AG04450 (cell line): ENCODE results near the gene FRRS1. TPM values are rescaled to one million over a fixed set of nuclear protein-coding genes. Genes with fewer than 3 reads are reported as not detected.

Experiments used
- CTCF ChIA-PET: fragments of 300-600, 350-600 bp; formaldehyde crosslinking; extraction: SDS; loops from one replicate; lab custom pipeline; 2022; ENCODE audit warnings: antibody characterized with exemption, inconsistent platforms; lab: Charles Lee
- POLR2A ChIA-PET: fragments of 350-600 bp; formaldehyde crosslinking; extraction: SDS; loops from one replicate; lab custom pipeline; 2021; ENCODE audit warnings: antibody characterized with exemption, inconsistent platforms; lab: Yijun Ruan, JAX
- DNase-seq: peaks from one replicate; pipeline ENCODE4 v3.0.0-alpha.2; 2011; ENCODE audit warnings: low read depth, low spot score
- H3K27ac ChIP-seq: one replicate; pipeline ENCODE4 v1.5.1; 2012; ENCODE audit warnings: low read depth, low read length, control low read depth
- H3K27me3 ChIP-seq: one replicate; pipeline ENCODE4 v1.6.0; 2012; ENCODE audit warnings: low read length; ENCODE audit not compliant: control insufficient read depth, insufficient read depth
- H3K4me3 ChIP-seq: 2 replicates; pipeline ENCODE4 v1.5.1; 2011; ENCODE audit warnings: mild to moderate bottlenecking, low read depth, low read length, control low read depth
- H3K9me3 ChIP-seq: 2 replicates; pipeline ENCODE4 v1.5.1; 2012; ENCODE audit warnings: low read length; ENCODE audit not compliant: control insufficient read depth, insufficient read depth
- polyA plus RNA-seq: library from polyadenylated mRNA; depleted of rRNA; stranded (reverse); fragments of >200 nt; gene quantifications from 2 replicates; pipeline ENCODE4 v1.2.3, GENCODE V29; 2011
- TF ChIP-seq, protein P1 (sequence below): IDR thresholded peaks from 2 replicates; pipeline ENCODE4 v1.5.1; 2011; ENCODE audit warnings: low read depth, low read length, control low read depth, inconsistent platforms

Gene FRRS1
- polyA plus RNA-seq, 1 experiment = 9.7 TPM

DNA sequence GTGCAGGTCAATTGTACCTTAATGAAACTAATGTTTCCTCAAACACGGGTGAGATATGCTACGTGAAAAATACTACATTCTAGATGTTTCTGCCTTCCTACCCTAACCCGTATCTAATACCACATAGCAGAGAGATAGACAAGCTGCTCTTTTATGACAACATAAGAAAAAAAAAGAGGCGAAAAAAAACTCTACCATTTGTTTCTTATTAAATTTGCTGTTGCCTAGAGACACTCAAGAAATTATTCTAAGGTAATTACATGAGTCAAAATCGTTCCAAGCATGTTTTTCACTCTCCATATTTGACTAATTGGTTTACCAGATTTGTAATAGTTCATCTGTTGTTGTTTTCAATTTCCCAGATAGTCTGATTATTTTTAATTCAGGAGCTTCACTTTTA, 93.1 kb downstream of the FRRS1 start:
- Histone ChIP-seq H3K27me3 (no peaks in the 10 kb centered on the region), H3K9me3 (no peaks in the 10 kb centered on the region), H3K27ac (no peak overlapping the region), H3K4me3 (no peak overlapping the region)
- no peak for DNase-seq
- ChIA-PET POLR2A (no interaction called here), CTCF (interaction anchor here (1.3 to 3.4 kb wide), 2 partner anchors 12 to 191 kb away, joined by 6 to 19 read pairs; no protein-coding TSS in a partner anchor)
- TF ChIP-seq, protein P1, sequence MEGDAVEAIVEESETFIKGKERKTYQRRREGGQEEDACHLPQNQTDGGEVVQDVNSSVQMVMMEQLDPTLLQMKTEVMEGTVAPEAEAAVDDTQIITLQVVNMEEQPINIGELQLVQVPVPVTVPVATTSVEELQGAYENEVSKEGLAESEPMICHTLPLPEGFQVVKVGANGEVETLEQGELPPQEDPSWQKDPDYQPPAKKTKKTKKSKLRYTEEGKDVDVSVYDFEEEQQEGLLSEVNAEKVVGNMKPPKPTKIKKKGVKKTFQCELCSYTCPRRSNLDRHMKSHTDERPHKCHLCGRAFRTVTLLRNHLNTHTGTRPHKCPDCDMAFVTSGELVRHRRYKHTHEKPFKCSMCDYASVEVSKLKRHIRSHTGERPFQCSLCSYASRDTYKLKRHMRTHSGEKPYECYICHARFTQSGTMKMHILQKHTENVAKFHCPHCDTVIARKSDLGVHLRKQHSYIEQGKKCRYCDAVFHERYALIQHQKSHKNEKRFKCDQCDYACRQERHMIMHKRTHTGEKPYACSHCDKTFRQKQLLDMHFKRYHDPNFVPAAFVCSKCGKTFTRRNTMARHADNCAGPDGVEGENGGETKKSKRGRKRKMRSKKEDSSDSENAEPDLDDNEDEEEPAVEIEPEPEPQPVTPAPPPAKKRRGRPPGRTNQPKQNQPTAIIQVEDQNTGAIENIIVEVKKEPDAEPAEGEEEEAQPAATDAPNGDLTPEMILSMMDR = no peak

DNA sequence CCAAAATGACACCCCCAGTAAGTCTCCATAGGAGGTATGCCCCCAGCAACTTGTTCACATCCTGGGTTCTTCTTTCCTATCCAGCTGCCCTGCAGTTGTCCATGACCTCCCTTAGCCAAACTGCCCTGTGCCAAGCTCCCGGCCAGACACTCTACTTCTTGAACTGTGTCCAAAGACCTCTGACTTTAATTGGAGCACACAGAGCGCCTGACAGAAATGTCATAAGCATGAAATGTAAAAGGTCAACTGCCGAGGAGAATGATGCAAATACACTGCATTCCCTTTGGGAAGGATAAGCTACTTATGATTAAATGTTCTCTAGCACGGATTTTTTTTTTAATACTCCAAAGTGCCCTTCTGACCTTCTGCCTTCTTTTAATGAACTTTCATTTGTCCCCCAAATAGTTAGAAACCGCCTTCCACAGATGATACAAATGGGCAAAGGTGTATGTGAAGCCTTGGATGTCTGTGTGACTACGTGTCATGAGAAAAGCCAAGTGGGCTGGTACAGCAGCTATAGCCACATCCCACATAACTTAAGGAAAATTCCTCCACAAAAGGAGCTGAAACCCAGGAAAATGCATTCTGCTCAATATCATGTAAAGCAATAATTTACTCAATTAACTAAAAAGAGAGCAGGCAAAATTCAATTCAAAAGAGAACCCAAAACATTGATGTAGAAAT, 93.8 kb downstream of the FRRS1 start:
- DNase-seq = no peak
- H3K9me3 ChIP-seq = no peaks in the 10 kb centered on the region
- no peak overlapping the region for H3K27ac ChIP-seq
- H3K27me3 ChIP-seq = no peaks in the 10 kb centered on the region
- TF ChIP-seq, protein P1 = no peak
- CTCF ChIA-PET = interaction anchor here (1.3 to 3.4 kb wide), 2 partner anchors 12 to 191 kb away, joined by 6 to 19 read pairs; no protein-coding TSS in a partner anchor
- no peak overlapping the region for H3K4me3 ChIP-seq
- POLR2A ChIA-PET = no interaction called here

DNA sequence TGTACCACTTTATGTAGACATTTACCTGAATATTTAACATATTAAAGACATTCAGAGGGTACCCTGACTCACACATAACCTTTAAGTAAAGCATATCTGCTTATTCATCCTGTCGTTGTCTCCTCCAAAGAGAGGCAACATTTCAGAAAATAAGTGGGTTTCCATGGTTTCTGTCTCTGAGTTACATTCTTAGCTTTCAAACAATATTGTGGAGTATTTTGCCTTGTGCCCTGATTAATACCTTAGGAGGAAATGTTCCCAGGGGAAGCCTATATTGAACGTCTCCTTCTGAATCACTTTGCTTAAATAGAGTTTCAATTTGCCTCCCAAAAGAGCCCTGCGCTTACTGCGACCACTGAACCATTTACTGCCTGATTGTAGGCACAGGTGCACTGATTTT, 94.4 kb downstream of the FRRS1 start:
- ChIA-PET CTCF (interaction anchor here (3.4 kb wide), 1 partner anchor 13 kb away, joined by 19 read pairs; no protein-coding TSS in a partner anchor), POLR2A (no interaction called here)
- TF ChIP-seq, protein P1 = no peak
- H3K4me3 ChIP-seq = no peak overlapping the region
- no peaks in the 10 kb centered on the region for H3K9me3 ChIP-seq
- no peak overlapping the region for H3K27ac ChIP-seq
- H3K27me3 ChIP-seq = no peaks in the 10 kb centered on the region
- DNase-seq = no peak

DNA sequence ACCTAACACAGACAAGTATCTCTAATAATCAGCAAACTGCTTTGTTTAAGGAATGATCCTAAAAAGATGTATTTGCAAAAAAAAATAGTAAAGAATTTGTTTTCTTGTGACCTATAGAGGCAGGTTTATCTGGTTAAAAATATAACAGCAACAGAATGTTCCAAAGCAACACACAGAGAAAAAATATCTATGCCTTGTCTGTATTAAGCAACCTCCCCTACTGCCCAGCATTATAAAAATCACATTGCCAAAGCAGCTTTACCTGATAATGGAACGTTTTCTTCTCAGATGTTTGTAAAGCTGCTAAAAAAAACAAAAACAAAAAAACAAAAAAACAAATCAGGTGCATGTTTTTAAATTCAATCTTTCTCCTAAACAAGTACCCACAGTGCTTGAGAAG, 95.9 kb downstream of the FRRS1 start:
- no peak for DNase-seq
- ChIA-PET POLR2A (no interaction called here), CTCF (no interaction called here)
- H3K4me3 ChIP-seq = no peak overlapping the region
- TF ChIP-seq, protein P1 = no peak
- H3K27ac ChIP-seq = no peak overlapping the region
- H3K27me3 ChIP-seq = no peaks in the 10 kb centered on the region
- H3K9me3 ChIP-seq = no peaks in the 10 kb centered on the region

DNA sequence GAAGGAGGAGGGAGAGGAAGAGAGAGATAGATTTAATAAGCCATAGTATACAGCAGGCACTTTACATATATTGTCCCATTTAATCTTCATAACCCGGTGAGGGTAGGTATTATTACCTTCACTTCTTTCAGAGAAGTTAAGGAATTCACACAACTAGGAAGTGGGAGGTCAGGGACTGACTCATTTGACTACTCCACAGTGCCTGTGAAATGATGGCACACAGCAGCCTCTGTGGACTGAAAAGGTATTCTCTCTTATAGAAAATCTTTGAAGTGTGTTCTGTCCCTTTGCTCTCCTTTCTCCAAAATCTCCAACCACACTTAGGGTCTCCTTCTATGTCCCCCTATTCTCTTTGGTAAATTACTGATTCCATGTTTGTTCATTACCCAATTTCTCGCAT, 96.6 kb downstream of the FRRS1 start:
- Histone ChIP-seq H3K4me3 (no peak overlapping the region), H3K27me3 (no peaks in the 10 kb centered on the region), H3K9me3 (no peaks in the 10 kb centered on the region), H3K27ac (no peak overlapping the region)
- ChIA-PET CTCF (interaction anchor here (0.6 kb wide), 1 partner anchor 878 kb away, joined by 5 read pairs; no protein-coding TSS in a partner anchor), POLR2A (no interaction called here)
- DNase-seq = no peak
- TF ChIP-seq, protein P1 = no peak
